GM18511 (cell line): ENCODE measurements around the gene SHC3.

Experiments used
- ATAC-seq: cut with Tn5 transposase; IDR thresholded peaks from one replicate; pipeline ENCODE4 v1.9.1; 2021; ENCODE audit warnings: mild to moderate bottlenecking, moderate library complexity; ENCODE audit not compliant: unreplicated experiment

SHC3 gene

GRCh38 chr9:89160806-89161205 lies 17.8 kb downstream of the SHC3 start:
- ATAC-seq, result no peak

- no peak for ATAC-seq
These were observed 23.8 kb downstream of the SHC3 start for GRCh38 chr9:89154651-89155336.

- ATAC-seq, result no peak
These were observed 24.4 kb downstream of the SHC3 start for GRCh38 chr9:89154218-89154617.

- no peak for ATAC-seq
These were observed 25.2 kb downstream of the SHC3 start for GRCh38 chr9:89153232-89154017.

GRCh38 chr9:89149726-89150125 lies 28.9 kb downstream of the SHC3 start:
- no peak for ATAC-seq

GRCh38 chr9:89145097-89145496 lies 33.5 kb downstream of the SHC3 start:
- no peak for ATAC-seq

- no peak for ATAC-seq
These were observed 34.4 kb downstream of the SHC3 start for GRCh38 chr9:89144238-89144637.

GRCh38 chr9:89143266-89143665 lies 35.4 kb downstream of the SHC3 start:
- ATAC-seq, result no peak

GRCh38 chr9:89139455-89139854 lies 39.2 kb downstream of the SHC3 start:
- ATAC-seq, result no peak

GRCh38 chr9:89138463-89139390 lies 39.9 kb downstream of the SHC3 start:
- no peak for ATAC-seq

GRCh38 chr9:89137542-89138462 lies 40.8 kb downstream of the SHC3 start:
- no peak for ATAC-seq

- ATAC-seq, result no peak
These were observed 42.9 kb downstream of the SHC3 start for GRCh38 chr9:89135591-89136166.

- no peak for ATAC-seq
These were observed 43.9 kb downstream of the SHC3 start for GRCh38 chr9:89134709-89135108.

- no peak for ATAC-seq
These were observed 55.7 kb downstream of the SHC3 start for GRCh38 chr9:89122949-89123348.

- ATAC-seq, result no peak
These were observed 57.9 kb downstream of the SHC3 start for GRCh38 chr9:89120704-89121103.

GRCh38 chr9:89116805-89117192 lies 61.8 kb downstream of the SHC3 start:
- ATAC-seq, result no peak

- ATAC-seq, result no peak
These were observed 62.4 kb downstream of the SHC3 start for GRCh38 chr9:89116064-89116804.

GRCh38 chr9:89115426-89115825 lies 63.2 kb downstream of the SHC3 start:
- no peak for ATAC-seq

- ATAC-seq, result no peak
These were observed 63.9 kb downstream of the SHC3 start for GRCh38 chr9:89114741-89115140.
